Retina (tissue), 1 donor: ENCODE data around the gene HMGCS2.

Experiments
- DNase-seq: peaks from one replicate; pipeline ENCODE4 v3.0.0-alpha.2; 2016

Gene HMGCS2

GRCh38 chr1:119768778-119769177 is at the start of gene HMGCS2:
Gene HMGCS2 (minus strand): TSS chr1:119768905. CDS start chr1:119768844, 61 bp downstream.
- DNase-seq = no peak

- no peak for DNase-seq
Observed at GRCh38 chr1:119818181-119818580, 49.5 kb upstream of the HMGCS2 start.

GRCh38 chr1:119816407-119816806 is 47.7 kb upstream of the HMGCS2 start:
- no peak for DNase-seq

GRCh38 chr1:119815928-119816327 is 47.2 kb upstream of the HMGCS2 start:
- no peak for DNase-seq

- DNase-seq = no peak
Observed at GRCh38 chr1:119815361-119815760, 46.7 kb upstream of the HMGCS2 start.

GRCh38 chr1:119814288-119814687 is 45.6 kb upstream of the HMGCS2 start:
- DNase-seq = no peak

- no peak for DNase-seq
Observed at GRCh38 chr1:119811985-119812557, 43.4 kb upstream of the HMGCS2 start.

- DNase-seq = no peak
Observed at GRCh38 chr1:119811387-119811786, 42.7 kb upstream of the HMGCS2 start, which contains the start of gene REG4. Gene REG4 (minus strand): TSS chr1:119811460. CDS start chr1:119808769, 2,691 bp downstream.

GRCh38 chr1:119808972-119809550 is 40.4 kb upstream of the HMGCS2 start:
- peak; percentile 76 for DNase-seq

- no peak for DNase-seq
Observed at GRCh38 chr1:119808491-119808890, 39.8 kb upstream of the HMGCS2 start.

GRCh38 chr1:119806489-119806888 is 37.8 kb upstream of the HMGCS2 start:
- DNase-seq = no peak

- DNase-seq = no peak
Observed at GRCh38 chr1:119805746-119806145, 37.0 kb upstream of the HMGCS2 start.

- no peak for DNase-seq
Observed at GRCh38 chr1:119805247-119805646, 36.5 kb upstream of the HMGCS2 start.

- no peak for DNase-seq
Observed at GRCh38 chr1:119799599-119800177, 31.0 kb upstream of the HMGCS2 start.

- no peak for DNase-seq
Observed at GRCh38 chr1:119799003-119799402, 30.3 kb upstream of the HMGCS2 start.

- DNase-seq = no peak
Observed at GRCh38 chr1:119797606-119798005, 28.9 kb upstream of the HMGCS2 start.

GRCh38 chr1:119797162-119797561 is 28.5 kb upstream of the HMGCS2 start:
- DNase-seq = no peak

GRCh38 chr1:119795261-119796200 is 26.8 kb upstream of the HMGCS2 start:
- DNase-seq = no peak

GRCh38 chr1:119794876-119795240 is 26.2 kb upstream of the HMGCS2 start:
- no peak for DNase-seq

GRCh38 chr1:119794230-119794875 is 25.6 kb upstream of the HMGCS2 start:
- DNase-seq = no peak

GRCh38 chr1:119791377-119791776 is 22.7 kb upstream of the HMGCS2 start:
- DNase-seq = no peak

- no peak for DNase-seq
Observed at GRCh38 chr1:119790451-119791198, 21.9 kb upstream of the HMGCS2 start.
